Tibial nerve (tissue), 3 donors: ENCODE measurements around the gene GID4.

Source experiments
- CTCF ChIP-seq, 5 experiments: fragments of 200-600 bp in 3 of 5; fragments of 450-650 bp in 2 of 5; sonication (generic) in 3 of 5; IDR thresholded peaks; one replicate each; pipeline ENCODE4 v1.5.1; 2016 to 2019; ENCODE audit warnings: antibody characterized with exemption in 5 of 5, mild to moderate bottlenecking in 3 of 5, moderate library complexity in 2 of 5
- POLR2A ChIP-seq, 2 donors: fragments of 450-650 bp; IDR thresholded peaks; one replicate each; pipeline ENCODE4 v1.6.1; 2017; ENCODE audit warnings: antibody characterized with exemption in 2 of 2, mild to moderate bottlenecking in 2 of 2, moderate library complexity in 2 of 2

DNA sequence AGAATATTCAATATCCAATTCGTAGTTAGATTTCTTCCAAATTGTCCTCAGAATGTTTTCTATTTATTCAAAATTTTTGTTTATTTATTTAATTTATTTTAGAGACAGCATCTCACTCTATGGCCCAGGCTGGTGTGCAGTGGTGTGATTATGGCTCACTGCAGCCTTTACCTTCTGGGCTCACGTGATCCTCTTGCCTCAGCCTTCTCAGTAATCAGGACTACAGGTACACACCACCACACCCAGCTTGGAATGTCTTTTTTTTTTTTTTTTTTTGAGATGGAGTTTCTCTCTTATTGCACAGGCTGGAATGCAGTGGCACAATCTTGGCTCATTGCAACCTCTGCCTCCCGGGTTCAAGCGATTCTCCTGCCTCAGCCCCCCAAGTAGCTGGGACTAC, 45.0 kb downstream of the GID4 start:
- TF ChIP-seq CTCF (IDR thresholded peaks at IDR 0.05) = no peak
- TF ChIP-seq POLR2A (IDR thresholded peaks at IDR 0.05) = no peak
